GM10847 (cell line): Measurements from ENCODE around the gene ATG9A.

Source experiments
- POLR2A ChIP-seq: IDR thresholded peaks from 2 replicates; pipeline ENCODE4 v1.6.1; 2011; ENCODE audit not compliant: insufficient read length; ENCODE audit errors: extremely low read depth

ATG9A gene

DNA sequence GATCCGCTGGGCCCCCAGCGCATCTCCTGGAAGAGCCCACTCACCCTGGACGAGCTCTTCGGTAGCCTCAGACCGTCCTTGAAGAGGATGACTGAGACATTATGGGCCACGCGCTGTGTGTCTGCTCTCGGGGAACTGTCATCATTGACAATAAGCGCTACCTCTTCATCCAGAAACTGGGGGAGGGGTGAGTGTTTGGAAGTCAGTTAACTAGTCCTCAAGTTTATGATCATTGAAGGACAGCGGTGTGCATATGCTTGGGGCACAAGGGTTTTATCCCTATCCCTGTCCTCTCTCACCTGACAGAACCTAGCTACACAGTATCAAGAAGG, 16.4 kb upstream of the ATG9A start:
- no peak for TF ChIP-seq POLR2A

DNA sequence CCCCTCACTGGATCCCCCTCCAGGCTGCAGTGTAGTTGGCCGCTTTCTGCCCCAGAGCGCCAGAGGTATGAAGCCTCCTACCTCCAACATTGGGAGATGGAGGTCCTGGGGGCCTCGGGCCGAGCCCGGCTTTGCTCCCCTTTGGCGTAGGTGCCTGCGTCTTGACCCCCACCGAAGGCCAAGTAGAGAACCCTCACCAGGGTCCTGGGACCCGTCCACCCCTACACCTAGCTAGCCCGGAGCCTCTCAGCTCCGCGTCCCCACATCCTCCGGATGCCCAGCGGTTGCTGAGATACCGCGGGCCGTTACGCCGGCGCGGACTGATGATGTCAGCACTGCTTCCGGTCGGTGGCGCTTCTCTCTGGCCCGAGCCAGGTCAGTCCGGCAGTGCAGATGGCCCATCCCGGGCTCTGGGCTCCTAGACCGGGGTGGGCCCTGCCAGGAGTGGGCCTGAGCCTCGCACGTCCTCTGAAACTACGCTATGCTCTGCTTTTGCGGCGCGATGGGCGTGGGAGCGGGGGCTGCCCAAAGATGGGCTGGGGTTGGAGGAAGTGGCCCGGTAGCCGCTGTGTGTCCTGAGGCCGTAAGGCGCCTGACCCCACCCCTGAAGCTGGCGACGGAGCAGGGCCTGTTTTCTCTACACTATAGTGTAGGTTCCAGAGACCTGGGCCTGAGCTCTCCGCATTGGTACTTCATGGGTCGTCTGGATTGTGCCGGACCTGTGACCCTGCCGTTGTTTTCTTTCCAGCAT, 15.9 kb upstream of the ATG9A start, which contains the start of the genes GLB1L and STK16:
Gene GLB1L (minus strand): TSS at position 297 of the 751 bp plus-strand sequence. CDS start 1,871 bp downstream, outside the sequence.
Gene STK16 (plus strand): TSS at position 332 of the 751 bp plus-strand sequence. CDS start 521 bp downstream, outside the sequence.
- peak; percentile 88 for TF ChIP-seq POLR2A

DNA sequence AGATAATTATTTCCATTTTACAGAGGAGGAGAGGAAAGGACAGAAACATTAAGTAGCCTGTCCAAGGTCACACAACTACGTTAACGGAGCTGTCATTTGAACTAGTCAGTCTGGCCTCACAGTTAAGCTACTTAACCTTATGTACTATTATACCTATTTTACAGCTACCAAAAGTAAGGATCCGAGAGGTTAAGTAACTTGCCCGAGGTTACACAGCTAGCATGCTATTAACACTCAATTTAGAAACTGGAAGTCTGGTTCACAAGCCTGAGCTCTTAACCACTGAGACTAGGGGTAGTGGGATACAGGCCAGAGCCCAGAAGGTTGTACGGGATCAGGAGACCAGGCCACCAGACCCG, 15.3 kb upstream of the ATG9A start:
- TF ChIP-seq POLR2A: no peak

DNA sequence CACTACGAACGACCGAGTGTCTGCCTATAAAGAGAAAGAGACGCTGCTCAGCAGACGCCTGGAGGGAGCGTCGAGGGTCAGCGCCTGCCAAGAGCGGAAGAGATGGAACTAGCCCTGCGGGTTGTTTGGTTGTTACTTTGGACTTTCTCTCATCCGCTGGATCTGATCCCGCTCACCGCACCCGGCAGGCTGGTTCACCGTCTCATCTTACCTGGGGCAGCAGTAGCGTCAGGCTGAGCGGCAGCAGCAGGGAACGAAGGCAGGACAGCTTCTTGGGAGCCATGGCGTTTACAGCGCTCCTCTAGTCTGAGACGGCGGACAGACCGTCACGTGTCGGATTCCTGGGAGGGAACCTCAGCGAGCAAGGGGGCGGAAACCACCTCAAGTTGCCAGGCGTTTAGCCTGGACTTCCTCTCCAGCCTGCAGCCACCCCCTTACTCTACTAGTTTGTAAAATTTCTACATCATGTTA, 13.9 kb upstream of the ATG9A start:
- no peak for TF ChIP-seq POLR2A

DNA sequence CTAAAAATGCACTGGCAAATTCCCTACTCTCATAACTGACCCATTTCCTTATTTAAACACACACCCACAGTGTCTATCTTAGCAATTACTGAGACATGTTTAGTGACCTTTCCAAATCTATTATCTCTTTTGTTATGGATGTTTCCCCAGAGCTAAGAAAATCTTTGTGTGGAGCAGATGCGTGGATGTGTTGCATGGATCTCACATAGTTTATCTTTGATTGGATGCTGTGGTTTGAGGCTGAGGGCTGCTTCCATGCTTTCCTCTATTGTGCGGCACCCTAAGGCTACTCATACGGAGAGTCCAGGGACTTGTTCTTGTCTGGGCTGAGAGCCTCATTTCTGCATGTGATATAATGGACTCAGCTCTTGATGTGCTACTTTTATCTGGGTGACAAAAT, 4.9 kb upstream of the ATG9A start:
- no peak for TF ChIP-seq POLR2A

DNA sequence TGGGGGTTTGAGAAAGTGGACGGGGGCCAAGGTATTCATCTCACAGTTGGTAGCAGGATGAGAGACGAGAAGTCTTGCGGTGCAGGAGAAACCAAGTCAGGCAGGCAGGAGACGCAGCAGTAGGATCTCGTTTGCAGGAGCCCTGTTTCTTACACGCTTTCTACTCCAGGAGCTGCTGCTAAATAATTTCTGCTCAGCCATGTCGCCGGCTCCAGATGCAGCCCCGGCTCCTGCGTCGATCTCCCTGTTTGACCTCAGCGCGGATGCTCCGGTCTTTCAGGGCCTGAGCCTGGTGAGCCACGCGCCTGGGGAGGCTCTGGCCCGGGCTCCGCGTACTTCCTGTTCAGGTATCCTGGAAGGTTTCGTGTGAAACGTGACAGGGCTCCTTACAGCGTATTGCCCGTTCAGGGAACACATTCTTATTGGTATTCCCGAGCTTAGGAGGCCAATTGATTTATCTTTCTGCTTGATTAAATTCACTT, 664 bp upstream of the ATG9A start:
- no peak for TF ChIP-seq POLR2A

DNA sequence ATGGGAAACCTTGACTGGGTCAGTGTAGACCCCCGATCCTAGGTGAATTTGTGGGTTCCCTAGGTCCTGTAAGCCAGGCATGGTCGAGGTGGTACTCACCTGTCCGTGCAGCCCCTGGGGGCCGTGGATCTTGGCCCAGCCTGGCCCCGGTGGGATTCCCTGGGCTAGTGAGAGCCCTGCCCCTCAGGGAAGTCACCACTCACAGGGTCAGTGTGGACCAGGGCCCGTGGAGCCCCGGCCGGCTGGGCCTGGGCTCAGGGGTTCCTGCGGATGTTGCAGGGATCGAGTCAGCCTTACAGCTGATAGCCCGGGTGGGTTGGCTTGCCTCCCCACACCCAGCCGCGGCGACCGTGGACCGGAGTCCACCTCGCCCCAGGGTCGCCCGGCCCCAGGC, 528 bp downstream of the ATG9A start:
- TF ChIP-seq POLR2A: no peak

DNA sequence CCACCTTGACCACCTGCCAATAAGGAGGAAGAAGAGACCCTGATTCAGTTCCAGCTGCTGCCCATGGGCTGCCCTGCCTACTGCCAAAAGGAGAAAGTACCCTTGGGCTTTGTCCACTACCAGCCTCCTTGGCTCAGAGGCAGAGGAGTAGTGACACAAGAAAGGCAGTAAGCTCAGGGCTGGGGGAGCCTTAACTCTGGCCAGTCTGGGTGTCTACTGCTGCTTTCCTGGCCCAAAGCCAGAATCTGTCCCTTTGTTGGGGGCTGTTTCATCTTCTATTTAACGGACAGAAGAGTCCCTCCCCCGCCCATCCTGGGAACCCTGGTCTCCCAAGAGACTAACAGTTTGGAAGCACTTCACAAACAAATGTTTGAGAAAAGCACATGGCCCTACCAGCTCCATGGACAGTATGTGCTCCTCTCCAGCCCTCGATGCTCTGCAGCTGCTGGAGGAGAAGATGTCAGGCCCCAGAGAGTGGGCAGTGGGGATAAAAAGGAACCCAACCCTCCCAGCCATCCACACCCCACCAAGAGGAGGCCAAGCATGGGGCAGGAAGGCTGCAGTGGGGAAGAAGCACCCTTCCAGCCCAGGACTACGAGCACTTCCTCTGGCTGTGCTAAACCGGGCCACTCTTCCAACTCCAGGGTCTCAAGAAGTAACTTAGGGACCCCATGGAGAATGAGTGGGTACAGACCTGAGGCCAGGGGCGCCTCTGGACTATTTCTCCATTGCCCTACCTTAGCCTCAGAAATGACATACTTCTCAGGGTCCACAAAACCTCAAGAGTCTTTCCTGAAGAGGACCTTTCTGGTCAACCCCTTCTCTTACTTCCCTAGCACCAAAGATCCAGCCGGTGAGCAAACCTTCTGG, 1.2 kb downstream of the ATG9A start:
- TF ChIP-seq POLR2A: no peak

DNA sequence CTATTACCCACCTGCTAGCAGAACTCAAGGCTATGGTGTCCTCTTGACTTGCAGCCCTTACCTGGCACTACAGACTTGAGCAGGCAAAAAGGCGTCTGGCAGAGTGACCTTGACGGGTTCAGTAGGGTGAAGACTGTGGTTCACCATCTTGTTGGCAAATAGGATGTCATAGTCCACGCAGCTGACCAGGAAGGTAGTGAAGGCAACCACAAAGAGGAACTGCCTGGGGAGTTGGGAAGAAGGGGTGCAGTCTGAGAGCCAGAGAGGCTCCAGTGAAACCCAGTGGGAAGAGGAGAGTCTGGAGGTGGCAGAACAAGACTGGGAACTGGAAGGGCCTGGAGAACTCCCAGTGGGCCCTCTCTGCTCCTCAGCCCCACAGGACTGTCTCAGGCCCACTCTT, 4.1 kb downstream of the ATG9A start:
- no peak for TF ChIP-seq POLR2A

DNA sequence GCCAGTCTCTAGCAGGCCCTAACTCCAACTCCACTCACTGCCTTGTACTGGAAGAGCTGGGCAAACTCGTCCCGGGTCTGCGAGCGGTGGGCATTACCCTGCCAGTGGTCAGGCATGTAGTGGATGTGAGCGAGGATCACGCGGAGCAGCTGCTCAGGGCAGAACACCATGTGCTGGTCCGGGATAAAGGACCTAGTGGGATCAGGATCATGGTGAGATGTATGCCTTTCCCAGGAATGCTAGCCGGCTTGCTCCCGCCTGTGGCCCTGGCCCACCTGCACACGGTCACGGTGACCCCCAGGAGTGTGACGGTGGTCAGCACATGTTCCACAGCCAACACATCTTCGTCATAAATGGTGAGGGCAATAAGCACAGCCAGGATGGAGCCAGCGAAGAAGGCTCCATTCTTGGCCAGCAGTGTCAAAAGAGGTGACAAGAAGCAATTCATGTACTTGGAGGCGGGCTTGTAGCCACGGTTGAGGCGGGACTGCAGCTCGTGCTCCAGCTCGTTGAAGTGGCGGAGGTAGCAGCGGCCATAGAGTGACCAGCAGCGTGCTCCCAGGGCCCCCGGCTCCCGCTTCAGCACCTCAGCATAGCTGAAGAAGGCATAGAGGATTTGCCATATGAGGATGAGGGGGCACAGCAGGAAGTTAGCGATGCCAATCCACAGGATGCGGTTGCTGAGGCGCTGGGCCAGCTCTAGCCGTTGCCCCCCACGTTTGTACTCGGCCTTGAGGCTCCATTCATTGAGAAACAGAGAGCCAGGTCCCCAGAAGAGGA, 5.4 kb downstream of the ATG9A start:
- TF ChIP-seq POLR2A: no peak

DNA sequence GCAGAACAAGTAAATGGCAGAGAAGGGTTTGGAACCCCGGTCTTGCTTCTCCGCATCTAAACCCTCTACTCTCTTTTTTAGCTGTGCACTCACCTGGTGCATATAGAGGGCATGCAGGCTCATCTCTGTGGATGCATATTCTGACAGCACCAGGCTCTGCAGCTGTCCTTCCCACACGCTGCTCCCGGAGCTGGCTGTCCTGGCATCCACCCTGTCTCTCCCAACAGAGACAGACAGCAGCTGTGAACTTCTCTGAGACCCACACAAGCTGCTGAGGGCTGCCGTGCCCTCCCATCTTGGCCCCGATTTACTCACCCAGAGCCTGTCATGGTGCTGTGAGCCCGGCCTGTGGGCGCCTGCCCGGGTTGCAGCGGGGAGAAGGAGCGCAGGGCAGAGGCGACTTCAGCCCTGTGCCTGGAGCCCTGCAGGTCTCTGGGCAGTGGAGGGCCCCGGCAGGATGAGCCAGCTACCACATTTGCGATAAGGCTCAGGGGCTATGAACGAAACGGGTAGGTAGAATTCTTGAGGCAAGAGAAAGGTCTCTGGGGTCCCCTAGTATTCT, 7.4 kb downstream of the ATG9A start:
- TF ChIP-seq POLR2A: no peak

DNA sequence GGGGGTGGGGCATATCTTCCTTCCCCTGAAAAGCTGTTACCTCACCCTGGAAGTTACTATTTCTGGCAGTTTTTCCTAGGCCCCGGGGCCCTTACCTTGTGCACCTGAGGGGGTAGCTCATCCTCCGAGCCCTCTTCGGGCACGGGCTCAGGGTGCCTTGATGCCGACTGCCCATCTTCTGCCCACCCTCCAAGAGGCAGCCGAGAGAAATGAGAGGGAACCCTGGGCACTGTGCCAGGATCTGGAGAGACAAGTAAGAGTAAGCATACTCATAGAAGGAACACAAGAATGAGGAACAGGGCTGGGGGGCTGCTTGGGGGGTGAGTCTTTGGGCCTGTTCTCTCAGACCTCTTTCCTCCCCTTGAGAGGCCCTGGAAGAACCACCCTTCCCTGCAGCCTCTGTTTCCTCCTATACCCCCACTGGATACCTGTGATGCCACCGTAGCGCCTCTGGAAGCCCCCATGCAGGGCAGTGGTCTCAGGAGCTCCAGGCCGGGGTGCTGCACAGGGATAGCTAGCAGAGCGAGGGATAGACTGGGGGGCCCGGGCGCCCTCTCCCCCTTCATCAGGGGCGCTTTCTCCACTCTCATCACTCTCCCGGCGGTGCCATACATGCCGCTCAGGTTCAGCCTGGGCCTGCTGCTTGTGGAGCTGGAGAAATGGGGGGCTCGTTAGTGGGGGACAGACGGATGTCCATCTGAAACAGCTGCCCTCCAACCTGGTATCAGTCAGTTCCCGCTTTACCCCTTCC, 8.6 kb downstream of the ATG9A start:
- TF ChIP-seq POLR2A: no peak

DNA sequence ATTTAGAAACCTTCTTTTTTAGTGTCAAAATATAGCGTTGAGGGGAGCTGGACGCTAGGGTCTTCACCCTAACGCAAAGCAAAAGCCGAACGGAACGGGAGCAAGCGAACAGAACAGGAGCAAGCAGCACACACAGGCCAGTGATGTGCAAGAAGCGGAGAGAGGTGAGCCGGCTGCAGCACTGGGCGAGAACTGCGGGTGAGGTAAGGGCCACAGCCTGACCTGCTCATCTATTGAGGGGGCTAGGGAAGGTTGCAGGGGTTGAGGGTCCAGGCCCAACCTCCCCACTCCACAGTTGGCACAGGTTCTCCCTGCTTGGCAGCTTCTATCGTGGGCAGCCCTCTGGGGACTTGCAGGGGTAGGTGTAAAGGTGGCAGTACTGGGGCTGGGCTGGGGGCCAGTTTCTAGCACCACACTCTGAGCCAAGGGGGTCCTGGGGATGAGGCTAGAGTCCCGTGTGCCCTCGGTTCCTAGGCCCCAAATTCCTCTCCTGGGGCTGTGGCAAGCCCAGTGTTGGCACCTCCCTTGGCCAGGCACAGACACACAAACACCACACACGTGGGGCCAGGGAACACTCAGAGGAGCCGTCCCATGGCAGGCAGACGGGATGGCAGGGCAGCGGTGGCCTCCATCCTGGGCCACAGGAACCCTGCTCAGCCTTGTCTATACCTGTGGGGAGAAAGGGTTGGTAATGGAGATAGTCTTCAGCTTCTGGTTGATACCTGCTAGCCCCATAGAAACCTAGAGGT, 9.5 kb downstream of the ATG9A start:
- no peak for TF ChIP-seq POLR2A
